Measurements from ENCODE around the gene NBPF20.
"Not testable (repeated sequence)": the region's sequence is repeated elsewhere in the genome, so short reads cannot be mapped to it uniquely, and the experiment has no call there.

Gene NBPF20

GRCh38 chr1:145445219-145445618, 19.8 kb upstream of the NBPF20 start:
- not testable (repeated sequence) for H3K14ac ChIP-seq (ENCODE audit: low read length); H2BK12ac ChIP-seq (ENCODE audit: low read length); H3K18ac ChIP-seq (ENCODE audit: low read length); H2AFZ ChIP-seq (ENCODE audit: low read length); H3K36me3 ChIP-seq (replicated peaks in 1 of 2; ENCODE audit: control insufficient read depth in 2 of 2, insufficient read depth in 2 of 2, low read length in 2 of 2); H3K4me2 ChIP-seq (ENCODE audit: insufficient read depth, low read length, poor library complexity, severe bottlenecking); H4K8ac ChIP-seq (ENCODE audit: low read depth, low read length); H3K79me1 ChIP-seq (ENCODE audit: low read depth, low read length); H3K27me3 ChIP-seq (ENCODE audit: control insufficient read depth in 3 of 3, insufficient read depth in 3 of 3, low read depth in 1 of 3, low read length in 3 of 3); H3K27ac ChIP-seq (replicated peaks; ENCODE audit: low read length); H3K9me3 ChIP-seq (replicated peaks in 1 of 2; ENCODE audit: control insufficient read depth in 2 of 2, insufficient read depth in 1 of 2, low read depth in 1 of 2, low read length in 2 of 2); H3K9ac ChIP-seq (ENCODE audit: low read depth, low read length, poor library complexity); H2AK5ac ChIP-seq (ENCODE audit: low read depth, low read length); H2BK15ac ChIP-seq (ENCODE audit: low read length); H3K4me1 ChIP-seq (ENCODE audit: control insufficient read depth in 2 of 2, insufficient read depth in 1 of 2, low read depth in 1 of 2, low read length in 2 of 2); H3K4ac ChIP-seq (ENCODE audit: low read length); H3K4me3 ChIP-seq (ENCODE audit: low read length in 2 of 2); H2BK5ac ChIP-seq (ENCODE audit: low read length); H2BK120ac ChIP-seq (ENCODE audit: low read depth, low read length); H3K23ac ChIP-seq (ENCODE audit: low read depth, low read length, poor library complexity); H4K91ac ChIP-seq (ENCODE audit: low read depth, low read length, poor library complexity); DNase-seq (ENCODE audit: low spot score)
- no CpG with 5 or more reads among the region's 11 CpGs for WGBS, 2 donors (ENCODE audit: extremely low coverage in 2 of 2, insufficient read length in 2 of 2, insufficient replicate concordance in 1 of 2)

- not testable (repeated sequence) for DNase-seq (ENCODE audit: low spot score); H3K23ac ChIP-seq (ENCODE audit: low read depth, low read length, poor library complexity); H3K4me2 ChIP-seq (ENCODE audit: insufficient read depth, low read length, poor library complexity, severe bottlenecking); H3K4me3 ChIP-seq (ENCODE audit: low read length in 2 of 2); H3K9me3 ChIP-seq (replicated peaks in 1 of 2; ENCODE audit: control insufficient read depth in 2 of 2, insufficient read depth in 1 of 2, low read depth in 1 of 2, low read length in 2 of 2); H2AFZ ChIP-seq (ENCODE audit: low read length); H3K27me3 ChIP-seq (ENCODE audit: control insufficient read depth in 3 of 3, insufficient read depth in 3 of 3, low read depth in 1 of 3, low read length in 3 of 3); H3K18ac ChIP-seq (ENCODE audit: low read length); H3K79me1 ChIP-seq (ENCODE audit: low read depth, low read length); H2BK5ac ChIP-seq (ENCODE audit: low read length); H3K27ac ChIP-seq (replicated peaks; ENCODE audit: low read length); H2BK12ac ChIP-seq (ENCODE audit: low read length); H3K4ac ChIP-seq (ENCODE audit: low read length); H3K9ac ChIP-seq (ENCODE audit: low read depth, low read length, poor library complexity); H3K4me1 ChIP-seq (ENCODE audit: control insufficient read depth in 2 of 2, insufficient read depth in 1 of 2, low read depth in 1 of 2, low read length in 2 of 2); H2BK120ac ChIP-seq (ENCODE audit: low read depth, low read length); H2AK5ac ChIP-seq (ENCODE audit: low read depth, low read length); H3K14ac ChIP-seq (ENCODE audit: low read length); H4K8ac ChIP-seq (ENCODE audit: low read depth, low read length); H2BK15ac ChIP-seq (ENCODE audit: low read length); H3K36me3 ChIP-seq (replicated peaks in 1 of 2; ENCODE audit: control insufficient read depth in 2 of 2, insufficient read depth in 2 of 2, low read length in 2 of 2); H4K91ac ChIP-seq (ENCODE audit: low read depth, low read length, poor library complexity)
- no CpG with 5 or more reads among the region's 5 CpGs for WGBS, 2 donors (ENCODE audit: extremely low coverage in 2 of 2, insufficient read length in 2 of 2, insufficient replicate concordance in 1 of 2)
These were observed 16.9 kb upstream of the NBPF20 start for GRCh38 chr1:145442340-145442739.

GRCh38 chr1:145431363-145432256, 6.2 kb upstream of the NBPF20 start:
- not testable (repeated sequence) for H3K27ac ChIP-seq (replicated peaks; ENCODE audit: low read length); H3K18ac ChIP-seq (ENCODE audit: low read length); H2BK5ac ChIP-seq (ENCODE audit: low read length); DNase-seq (ENCODE audit: low spot score); H3K4ac ChIP-seq (ENCODE audit: low read length); H3K14ac ChIP-seq (ENCODE audit: low read length); H3K79me1 ChIP-seq (ENCODE audit: low read depth, low read length); H2BK15ac ChIP-seq (ENCODE audit: low read length); H2BK12ac ChIP-seq (ENCODE audit: low read length); H3K23ac ChIP-seq (ENCODE audit: low read depth, low read length, poor library complexity); H3K4me1 ChIP-seq (ENCODE audit: control insufficient read depth in 2 of 2, insufficient read depth in 1 of 2, low read depth in 1 of 2, low read length in 2 of 2); H3K36me3 ChIP-seq (replicated peaks in 1 of 2; ENCODE audit: control insufficient read depth in 2 of 2, insufficient read depth in 2 of 2, low read length in 2 of 2); H2BK120ac ChIP-seq (ENCODE audit: low read depth, low read length); H4K91ac ChIP-seq (ENCODE audit: low read depth, low read length, poor library complexity); H2AK5ac ChIP-seq (ENCODE audit: low read depth, low read length); H3K9ac ChIP-seq (ENCODE audit: low read depth, low read length, poor library complexity); H4K8ac ChIP-seq (ENCODE audit: low read depth, low read length)
- H3K4me3 ChIP-seq (ENCODE audit: low read length in 2 of 2): peak overlapping the region; percentile 39 to 67
- H2AFZ ChIP-seq (ENCODE audit: low read length): peak overlapping the region; percentile 82
- no CpG with 5 or more reads among the region's 61 CpGs for WGBS, 2 donors (ENCODE audit: extremely low coverage in 2 of 2, insufficient read length in 2 of 2, insufficient replicate concordance in 1 of 2)
- H3K4me2 ChIP-seq (ENCODE audit: insufficient read depth, low read length, poor library complexity, severe bottlenecking): peak overlapping the region; percentile 54
- H3K27me3 ChIP-seq (ENCODE audit: control insufficient read depth in 3 of 3, insufficient read depth in 3 of 3, low read depth in 1 of 3, low read length in 3 of 3): peaks cover 2 to 45% (median 31%) of the 10 kb centered on the region in 3 experiments
- peaks cover 2 to 13% of the 10 kb centered on the region in 2 donors for H3K9me3 ChIP-seq (replicated peaks in 1 of 2; ENCODE audit: control insufficient read depth in 2 of 2, insufficient read depth in 1 of 2, low read depth in 1 of 2, low read length in 2 of 2)

GRCh38 chr1:145430830-145431229, 5.4 kb upstream of the NBPF20 start:
- H3K79me1 ChIP-seq (ENCODE audit: low read depth, low read length); H4K8ac ChIP-seq (ENCODE audit: low read depth, low read length); H3K36me3 ChIP-seq (replicated peaks in 1 of 2; ENCODE audit: control insufficient read depth in 2 of 2, insufficient read depth in 2 of 2, low read length in 2 of 2); H2BK120ac ChIP-seq (ENCODE audit: low read depth, low read length); H3K4me1 ChIP-seq (ENCODE audit: control insufficient read depth in 2 of 2, insufficient read depth in 1 of 2, low read depth in 1 of 2, low read length in 2 of 2); H2BK12ac ChIP-seq (ENCODE audit: low read length); H3K18ac ChIP-seq (ENCODE audit: low read length); DNase-seq (ENCODE audit: low spot score); H2AK5ac ChIP-seq (ENCODE audit: low read depth, low read length); H2BK15ac ChIP-seq (ENCODE audit: low read length); H4K91ac ChIP-seq (ENCODE audit: low read depth, low read length, poor library complexity); H3K27ac ChIP-seq (replicated peaks; ENCODE audit: low read length); H2BK5ac ChIP-seq (ENCODE audit: low read length); H3K4ac ChIP-seq (ENCODE audit: low read length); H3K14ac ChIP-seq (ENCODE audit: low read length); H3K23ac ChIP-seq (ENCODE audit: low read depth, low read length, poor library complexity); H3K9ac ChIP-seq (ENCODE audit: low read depth, low read length, poor library complexity): not testable (repeated sequence)
- WGBS, 2 donors (ENCODE audit: extremely low coverage in 2 of 2, insufficient read length in 2 of 2, insufficient replicate concordance in 1 of 2): no CpG with 5 or more reads among the region's 15 CpGs
- Histone ChIP-seq H3K4me3 (ENCODE audit: low read length in 2 of 2) (peak overlapping the region in 1 of 2 donors; percentile 19), H3K9me3 (replicated peaks in 1 of 2; ENCODE audit: control insufficient read depth in 2 of 2, insufficient read depth in 1 of 2, low read depth in 1 of 2, low read length in 2 of 2) (peaks cover 2 to 13% of the 10 kb centered on the region in 2 donors), H2AFZ (ENCODE audit: low read length) (peak overlapping the region; percentile 82), H3K27me3 (ENCODE audit: control insufficient read depth in 3 of 3, insufficient read depth in 3 of 3, low read depth in 1 of 3, low read length in 3 of 3) (peaks cover 2 to 45% (median 31%) of the 10 kb centered on the region in 3 experiments), H3K4me2 (ENCODE audit: insufficient read depth, low read length, poor library complexity, severe bottlenecking) (peak overlapping the region; percentile 11)

Measured in neuronal stem cell (in vitro differentiated cells).